ENCODE data around the gene PAX2. TPM values are rescaled to one million over a fixed set of nuclear protein-coding genes. Genes with fewer than 3 reads are reported as not detected.

PAX2 gene
- total and polyA plus RNA-seq, 2 of the 8 experiments (the other 6 are each of a cell fraction or from before 2014, with no cell fraction given), result 0.02 TPM; not detected in 1

DNA sequence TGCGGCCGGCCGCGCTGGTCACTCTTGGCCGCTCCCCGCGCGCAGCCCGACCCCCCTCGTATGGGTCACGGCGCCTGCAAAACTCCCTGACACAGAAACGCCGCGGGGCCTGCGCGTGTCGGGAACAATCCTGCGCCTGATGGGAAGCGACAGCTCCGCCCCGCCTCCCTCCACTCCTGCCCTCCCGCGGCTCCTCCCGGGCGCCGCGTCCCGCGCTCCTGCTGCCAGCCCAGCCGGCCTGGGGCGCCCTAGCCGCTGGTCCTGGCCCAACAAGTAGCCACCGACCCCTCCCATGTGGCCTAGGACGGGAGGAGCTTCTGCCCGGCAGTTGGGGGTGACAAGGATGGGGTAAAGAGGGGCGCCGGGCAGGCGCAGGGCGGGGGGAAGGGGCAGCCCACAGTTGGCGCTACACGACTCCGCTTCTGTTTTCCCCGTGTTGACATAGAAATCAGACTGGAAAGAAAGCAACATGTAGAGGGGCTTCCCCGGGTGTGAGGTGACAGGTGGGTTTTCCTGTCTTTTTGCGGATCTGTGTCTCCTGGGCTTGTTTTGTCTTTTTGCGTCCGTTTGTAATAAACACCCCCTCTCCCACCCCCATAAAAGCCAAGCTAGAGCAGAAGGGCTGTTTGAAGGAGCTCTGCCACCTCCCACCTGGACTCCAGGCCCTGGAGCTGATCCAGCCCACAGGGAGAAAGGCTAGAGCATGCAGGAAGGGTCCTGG is 35.1 kb upstream of the PAX2 start:
- peaks cover 7% of the 10 kb centered on the region in 2 experiments for H4K20me1 ChIP-seq (replicated peaks in 1 of 2; ENCODE audit: control insufficient read depth in 1 of 2, insufficient read depth in 2 of 2, low read length in 2 of 2)
- WGBS, 2 experiments (ENCODE audit: extremely low coverage in 1 of 2, insufficient coverage in 1 of 2, insufficient read length in 1 of 2, insufficient replicate concordance in 2 of 2, low coverage in 1 of 2, low lambda C conversion rate in 2 of 2, missing lambda C conversion rate in 1 of 2), result 8% methylated on average over 44 of the region's 48 CpGs; no CpG with 5 or more reads in 1 of the 2 experiments
- H4K8ac ChIP-seq (ENCODE audit: extremely low read depth, insufficient read depth, low read length), result no peak overlapping the region; the same call in 1 of the 2 replicates
- POLR2A ChIA-PET (ENCODE audit: partially characterized antibody), result interaction anchor here (0.8 to 1.7 kb wide), 4 partner anchors 9 to 161 kb away, joined by 3 to 7 read pairs (median 4); no protein-coding TSS in a partner anchor
- H3K9me3 ChIP-seq (ENCODE audit: insufficient read depth in 2 of 2, low read depth in 1 of 2, low read length in 1 of 2), result no peaks in the 10 kb centered on the region
- 0 out of 2 replicates have a peak overlapping the region, but pooled peaks have one; percentile 15 for H2BK20ac ChIP-seq (ENCODE audit: low read length)
- no peaks in the 10 kb centered on the region for H3K79me2 ChIP-seq (ENCODE audit: control insufficient read depth in 1 of 2, insufficient read depth in 2 of 2, low read length in 2 of 2)
- H3K4me1 ChIP-seq (replicated peaks in 1 of 4; ENCODE audit: control insufficient read depth in 3 of 4, insufficient read depth in 4 of 4, low read length in 3 of 4), result peaks cover 0 to 9% (median 4%) of the 10 kb centered on the region in 4 experiments; a peak in 5 of 7 replicates
- no peak overlapping the region for H2BK120ac ChIP-seq (replicated peaks; ENCODE audit: low read depth, low read length)
- H3K14ac ChIP-seq (ENCODE audit: insufficient read length), result no peak overlapping the region
- H3K4ac ChIP-seq (replicated peaks; ENCODE audit: insufficient read length, low read depth, low read length), result no peak overlapping the region
- H2AFZ ChIP-seq (ENCODE audit: low read length), result no peak overlapping the region
- no peak for FAIRE-seq
- H3K18ac ChIP-seq (ENCODE audit: extremely low read depth, low read length), result no peak overlapping the region
- no peak overlapping the region for H3K9ac ChIP-seq (replicated peaks in 1 of 4; ENCODE audit: extremely low read depth in 1 of 4, low read depth in 3 of 4, low read length in 3 of 4)
- no peaks in the 10 kb centered on the region for H3K79me1 ChIP-seq (ENCODE audit: low read depth, low read length)
- 0 out of 2 replicates have a peak overlapping the region, but pooled peaks have one; percentile 50 for H2BK12ac ChIP-seq (ENCODE audit: low read depth, low read length)
- peak overlapping the region; percentile 22 to 60 (median 34); a peak in 6 of 8 replicates for H3K4me3 ChIP-seq (ENCODE audit: extremely low read depth in 1 of 4, insufficient read depth in 2 of 4, low read depth in 3 of 4, low read length in 4 of 4)
- no peaks in the 10 kb centered on the region for H3K36me3 ChIP-seq (ENCODE audit: control insufficient read depth in 2 of 4, insufficient read depth in 4 of 4, low read length in 3 of 4)
- no peak overlapping the region for H3K23ac ChIP-seq (ENCODE audit: insufficient read length)
- H2BK5ac ChIP-seq (ENCODE audit: low read depth, low read length), result no peak overlapping the region
- no peak overlapping the region for H4K5ac ChIP-seq (ENCODE audit: insufficient read length, low read depth, low read length)
- peak overlapping the region; percentile 14; the same call in 1 of the 2 replicates for H2BK15ac ChIP-seq (ENCODE audit: low read length)
- no peak overlapping the region for H3K56ac ChIP-seq (replicated peaks; ENCODE audit: insufficient read length, low read depth, low read length)
- H3K27ac ChIP-seq (ENCODE audit: low read depth, low read length), result no peak overlapping the region
- CTCF ChIA-PET (ENCODE audit: partially characterized antibody), result interaction anchor here (0.7 to 4.7 kb wide), 7 partner anchors 26 to 191 kb away, joined by 3 to 22 read pairs (median 3); no protein-coding TSS in a partner anchor
- DNase-seq (ENCODE audit: low read depth in 1 of 2, low spot score in 2 of 2), result peak in 1 of 2 experiments; percentile 61
- TF ChIP-seq SUZ12 (IDR thresholded peaks at IDR 0.05; ENCODE audit: low read length) (peak; percentile 81), EZH2 (IDR thresholded peaks at IDR 0.05; ENCODE audit: low read depth, low read length, severe bottlenecking) (peak; percentile 90), GABPA (IDR thresholded peaks at IDR 0.05; ENCODE audit: borderline replicate concordance, insufficient read depth, low read length) (no peak), KDM4A (IDR thresholded peaks at IDR 0.05; ENCODE audit: low read depth, low read length, severe bottlenecking) (peak; percentile 57), RNF2 (IDR thresholded peaks at IDR 0.05; ENCODE audit: borderline replicate concordance, low read depth, low read length, missing control alignments, poor library complexity, severe bottlenecking) (peak; percentile 63)
- TF ChIP-seq, protein P1, sequence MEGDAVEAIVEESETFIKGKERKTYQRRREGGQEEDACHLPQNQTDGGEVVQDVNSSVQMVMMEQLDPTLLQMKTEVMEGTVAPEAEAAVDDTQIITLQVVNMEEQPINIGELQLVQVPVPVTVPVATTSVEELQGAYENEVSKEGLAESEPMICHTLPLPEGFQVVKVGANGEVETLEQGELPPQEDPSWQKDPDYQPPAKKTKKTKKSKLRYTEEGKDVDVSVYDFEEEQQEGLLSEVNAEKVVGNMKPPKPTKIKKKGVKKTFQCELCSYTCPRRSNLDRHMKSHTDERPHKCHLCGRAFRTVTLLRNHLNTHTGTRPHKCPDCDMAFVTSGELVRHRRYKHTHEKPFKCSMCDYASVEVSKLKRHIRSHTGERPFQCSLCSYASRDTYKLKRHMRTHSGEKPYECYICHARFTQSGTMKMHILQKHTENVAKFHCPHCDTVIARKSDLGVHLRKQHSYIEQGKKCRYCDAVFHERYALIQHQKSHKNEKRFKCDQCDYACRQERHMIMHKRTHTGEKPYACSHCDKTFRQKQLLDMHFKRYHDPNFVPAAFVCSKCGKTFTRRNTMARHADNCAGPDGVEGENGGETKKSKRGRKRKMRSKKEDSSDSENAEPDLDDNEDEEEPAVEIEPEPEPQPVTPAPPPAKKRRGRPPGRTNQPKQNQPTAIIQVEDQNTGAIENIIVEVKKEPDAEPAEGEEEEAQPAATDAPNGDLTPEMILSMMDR (IDR thresholded peaks at IDR 0.05; ENCODE audit: control extremely low read depth in 1 of 3, insufficient read depth in 1 of 3, low read depth in 1 of 3, low read length in 3 of 3), result no peak
- H3K4me2 ChIP-seq (ENCODE audit: insufficient read depth in 1 of 2, low read depth in 2 of 2, low read length in 2 of 2), result peak overlapping the region; percentile 80 to 82
- H3K27me3 ChIP-seq (replicated peaks in 1 of 4; ENCODE audit: control insufficient read depth in 3 of 4, extremely low read depth in 1 of 4, insufficient read depth in 3 of 4, low read length in 3 of 4), result peaks cover 66 to 79% (median 76%) of the 10 kb centered on the region in 4 experiments
- H2AK5ac ChIP-seq (ENCODE audit: low read depth, low read length), result no peak overlapping the region
- H4K91ac ChIP-seq (replicated peaks; ENCODE audit: insufficient read length, low read length), result no peak overlapping the region
- peaks cover 13% of the 10 kb centered on the region; the same call in 1 of the 2 replicates for H3K23me2 ChIP-seq (ENCODE audit: low read depth, low read length)

Data from H1 (cell line).